ENCODE results near the gene GRK5.
"Not testable (repeated sequence)": the region's sequence is repeated elsewhere in the genome, so short reads cannot be mapped to it uniquely, and the experiment has no call there.

The GRK5 gene

GRCh38 chr10:119455609-119456434, 248.5 kb downstream of the GRK5 start:
- 88 to 92% methylated on average over 20 to 22 of the region's 23 CpGs for WGBS, 2 experiments (ENCODE audit: insufficient coverage in 2 of 2)
- peaks cover 6% of the 10 kb centered on the region for H3K4me1 ChIP-seq (ENCODE audit: control insufficient read depth, insufficient read depth, low read length, poor library complexity, severe bottlenecking)
- no peaks in the 10 kb centered on the region for H3K9me3 ChIP-seq (ENCODE audit: control insufficient read depth, low read length)
- no peak overlapping the region for H3K27ac ChIP-seq (ENCODE audit: low read depth, low read length, severe bottlenecking)
- no peak overlapping the region for H3K4me3 ChIP-seq (ENCODE audit: extremely low read depth, insufficient read depth, low read length, poor library complexity, severe bottlenecking)
- H3K36me3 ChIP-seq (ENCODE audit: control insufficient read depth, insufficient read depth, low read length): peaks cover 4% of the 10 kb centered on the region

GRCh38 chr10:119456435-119456810, 249.1 kb downstream of the GRK5 start:
- 94% methylated on average over 7 of the region's 7 CpGs for WGBS, 2 experiments (ENCODE audit: insufficient coverage in 2 of 2)
- Histone ChIP-seq H3K4me3 (ENCODE audit: extremely low read depth, insufficient read depth, low read length, poor library complexity, severe bottlenecking) (no peak overlapping the region), H3K9me3 (ENCODE audit: control insufficient read depth, low read length) (no peaks in the 10 kb centered on the region), H3K4me1 (ENCODE audit: control insufficient read depth, insufficient read depth, low read length, poor library complexity, severe bottlenecking) (peaks cover under 1% of the 10 kb centered on the region), H3K27ac (ENCODE audit: low read depth, low read length, severe bottlenecking) (no peak overlapping the region), H3K36me3 (ENCODE audit: control insufficient read depth, insufficient read depth, low read length) (peaks cover 2% of the 10 kb centered on the region)

GRCh38 chr10:119457966-119458766, 250.8 kb downstream of the GRK5 start:
- Histone ChIP-seq H3K9me3 (ENCODE audit: control insufficient read depth, low read length) (no peaks in the 10 kb centered on the region), H3K36me3 (ENCODE audit: control insufficient read depth, insufficient read depth, low read length) (no peaks in the 10 kb centered on the region), H3K4me1 (ENCODE audit: control insufficient read depth, insufficient read depth, low read length, poor library complexity, severe bottlenecking) (no peaks in the 10 kb centered on the region), H3K27ac (ENCODE audit: low read depth, low read length, severe bottlenecking) (no peak overlapping the region), H3K4me3 (ENCODE audit: extremely low read depth, insufficient read depth, low read length, poor library complexity, severe bottlenecking) (no peak overlapping the region)
- WGBS, 2 experiments (ENCODE audit: insufficient coverage in 2 of 2): 82 to 89% methylated on average over 26 to 27 of the region's 28 CpGs

GRCh38 chr10:119459681-119460340, 252.4 kb downstream of the GRK5 start:
- no peak overlapping the region for H3K27ac ChIP-seq (ENCODE audit: low read depth, low read length, severe bottlenecking)
- 90 to 93% methylated on average over 13 to 16 of the region's 17 CpGs for WGBS, 2 experiments (ENCODE audit: insufficient coverage in 2 of 2)

GRCh38 chr10:119460369-119461195, 253.2 kb downstream of the GRK5 start:
- H3K36me3 ChIP-seq (ENCODE audit: control insufficient read depth, insufficient read depth, low read length): no peaks in the 10 kb centered on the region
- no peaks in the 10 kb centered on the region for H3K9me3 ChIP-seq (ENCODE audit: control insufficient read depth, low read length)
- no peak overlapping the region for H3K27ac ChIP-seq (ENCODE audit: low read depth, low read length, severe bottlenecking)
- no peaks in the 10 kb centered on the region for H3K4me1 ChIP-seq (ENCODE audit: control insufficient read depth, insufficient read depth, low read length, poor library complexity, severe bottlenecking)
- WGBS, 2 experiments (ENCODE audit: insufficient coverage in 2 of 2): 86 to 95% methylated on average over 5 to 6 of the region's 11 CpGs
- H3K4me3 ChIP-seq (ENCODE audit: extremely low read depth, insufficient read depth, low read length, poor library complexity, severe bottlenecking): no peak overlapping the region

More at GRCh38 chr10:119459681-119460340, 252.4 kb downstream of the GRK5 start:
- Histone ChIP-seq H3K36me3 (ENCODE audit: control insufficient read depth, insufficient read depth, low read length) (no peaks in the 10 kb centered on the region), H3K9me3 (ENCODE audit: control insufficient read depth, low read length) (no peaks in the 10 kb centered on the region), H3K4me3 (ENCODE audit: extremely low read depth, insufficient read depth, low read length, poor library complexity, severe bottlenecking) (no peak overlapping the region), H3K4me1 (ENCODE audit: control insufficient read depth, insufficient read depth, low read length, poor library complexity, severe bottlenecking) (no peaks in the 10 kb centered on the region)

- Histone ChIP-seq H3K4me3 (ENCODE audit: extremely low read depth, insufficient read depth, low read length, poor library complexity, severe bottlenecking) (no peak overlapping the region), H3K9me3 (ENCODE audit: control insufficient read depth, low read length) (no peaks in the 10 kb centered on the region), H3K36me3 (ENCODE audit: control insufficient read depth, insufficient read depth, low read length) (no peaks in the 10 kb centered on the region), H3K27ac (ENCODE audit: low read depth, low read length, severe bottlenecking) (no peak overlapping the region), H3K4me1 (ENCODE audit: control insufficient read depth, insufficient read depth, low read length, poor library complexity, severe bottlenecking) (no peaks in the 10 kb centered on the region)
- 90 to 100% methylated on average over 1 of the region's 3 CpGs for WGBS, 2 experiments (ENCODE audit: insufficient coverage in 2 of 2)
These were observed 254.0 kb downstream of the GRK5 start for GRCh38 chr10:119461380-119461779.

GRCh38 chr10:119461923-119462322, 254.6 kb downstream of the GRK5 start:
- no peaks in the 10 kb centered on the region for H3K36me3 ChIP-seq (ENCODE audit: control insufficient read depth, insufficient read depth, low read length)
- H3K4me3 ChIP-seq (ENCODE audit: extremely low read depth, insufficient read depth, low read length, poor library complexity, severe bottlenecking): no peak overlapping the region
- 86 to 100% methylated on average over 1 of the region's 2 CpGs for WGBS, 2 experiments (ENCODE audit: insufficient coverage in 2 of 2)
- H3K9me3 ChIP-seq (ENCODE audit: control insufficient read depth, low read length): no peaks in the 10 kb centered on the region
- H3K4me1 ChIP-seq (ENCODE audit: control insufficient read depth, insufficient read depth, low read length, poor library complexity, severe bottlenecking): no peaks in the 10 kb centered on the region
- no peak overlapping the region for H3K27ac ChIP-seq (ENCODE audit: low read depth, low read length, severe bottlenecking)

GRCh38 chr10:119462773-119463172, 255.4 kb downstream of the GRK5 start:
- 85 to 89% methylated on average over 3 of the region's 4 CpGs for WGBS, 2 experiments (ENCODE audit: insufficient coverage in 2 of 2)
- Histone ChIP-seq H3K9me3 (ENCODE audit: control insufficient read depth, low read length) (no peaks in the 10 kb centered on the region), H3K4me3 (ENCODE audit: extremely low read depth, insufficient read depth, low read length, poor library complexity, severe bottlenecking) (no peak overlapping the region), H3K4me1 (ENCODE audit: control insufficient read depth, insufficient read depth, low read length, poor library complexity, severe bottlenecking) (no peaks in the 10 kb centered on the region), H3K27ac (ENCODE audit: low read depth, low read length, severe bottlenecking) (no peak overlapping the region), H3K36me3 (ENCODE audit: control insufficient read depth, insufficient read depth, low read length) (no peaks in the 10 kb centered on the region)

- H3K27ac ChIP-seq (ENCODE audit: low read depth, low read length, severe bottlenecking); H3K4me1 ChIP-seq (ENCODE audit: control insufficient read depth, insufficient read depth, low read length, poor library complexity, severe bottlenecking); H3K36me3 ChIP-seq (ENCODE audit: control insufficient read depth, insufficient read depth, low read length); H3K9me3 ChIP-seq (ENCODE audit: control insufficient read depth, low read length); H3K4me3 ChIP-seq (ENCODE audit: extremely low read depth, insufficient read depth, low read length, poor library complexity, severe bottlenecking): not testable (repeated sequence)
- no CpG with 5 or more reads among the region's 2 CpGs for WGBS, 2 experiments (ENCODE audit: insufficient coverage in 2 of 2)
These were observed 255.8 kb downstream of the GRK5 start for GRCh38 chr10:119463195-119463594.

- 89 to 94% methylated on average over 4 of the region's 4 CpGs for WGBS, 2 experiments (ENCODE audit: insufficient coverage in 2 of 2)
- H3K9me3 ChIP-seq (ENCODE audit: control insufficient read depth, low read length): no peaks in the 10 kb centered on the region
- H3K4me3 ChIP-seq (ENCODE audit: extremely low read depth, insufficient read depth, low read length, poor library complexity, severe bottlenecking): no peak overlapping the region
These were observed 257.7 kb downstream of the GRK5 start for GRCh38 chr10:119465085-119465484.

More at GRCh38 chr10:119465085-119465484, 257.7 kb downstream of the GRK5 start:
- Histone ChIP-seq H3K4me1 (ENCODE audit: control insufficient read depth, insufficient read depth, low read length, poor library complexity, severe bottlenecking) (no peaks in the 10 kb centered on the region), H3K36me3 (ENCODE audit: control insufficient read depth, insufficient read depth, low read length) (no peaks in the 10 kb centered on the region), H3K27ac (ENCODE audit: low read depth, low read length, severe bottlenecking) (no peak overlapping the region)

All from mesodermal cell (in vitro differentiated cells).